ENCODE data around the gene CDC42. TPM values are rescaled to one million over a fixed set of nuclear protein-coding genes. Genes with fewer than 3 reads are reported as not detected.

CDC42 gene
- total RNA-seq, 1 donor from 2014 or later: 111 TPM

DNA sequence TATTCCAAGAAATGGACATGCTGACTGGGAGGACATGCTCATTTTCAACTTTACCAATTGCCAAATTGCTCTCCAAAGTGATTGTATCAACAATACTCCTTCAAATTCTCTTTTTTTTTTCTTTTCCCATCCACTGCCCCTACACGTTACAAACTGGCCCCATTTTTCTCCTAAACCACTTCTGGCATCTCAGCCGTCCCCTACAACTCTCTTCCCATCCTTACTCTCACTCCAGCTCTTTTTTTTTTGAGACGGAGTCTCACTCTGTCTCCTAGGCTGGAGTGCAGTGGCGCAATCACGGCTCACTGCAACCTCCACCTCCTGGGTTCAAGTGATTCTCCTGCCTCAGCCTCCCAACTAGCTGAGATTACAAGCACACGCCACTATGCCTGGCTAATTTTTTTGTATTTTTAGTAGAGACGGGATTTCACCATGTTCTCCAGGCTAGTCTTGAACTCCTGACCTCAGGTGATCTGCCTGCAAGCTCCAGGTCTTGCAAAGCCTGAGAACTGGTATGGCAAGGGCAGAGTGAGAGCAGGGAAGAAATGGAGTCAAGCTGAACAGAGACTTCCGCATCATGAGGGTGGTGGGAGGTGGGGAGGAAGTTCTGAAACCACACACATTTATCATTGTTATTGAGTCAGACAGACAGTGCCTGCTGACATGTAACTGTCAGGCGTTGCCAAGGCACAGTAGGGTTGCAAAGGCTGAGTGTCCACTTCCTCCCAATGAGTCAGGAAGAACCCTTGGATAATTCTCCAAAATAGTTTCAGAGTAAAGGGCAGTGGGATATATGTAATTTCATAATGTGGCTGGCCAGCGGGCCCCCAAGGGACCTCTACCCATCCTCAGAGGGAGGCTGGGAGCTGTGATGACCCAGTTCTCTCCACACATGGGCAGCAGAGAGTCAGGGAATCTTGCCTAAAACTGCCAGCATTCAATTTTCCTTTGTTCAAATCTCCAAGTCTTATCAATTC is 33.6 kb upstream of the CDC42 start:
- DNase-seq (ENCODE audit: low spot score in 2 of 2): peak in 1 of 2 donors; percentile 78
- Histone ChIP-seq H3K27ac (no peak overlapping the region), H3K4me3 (no peak overlapping the region), H3K4me1 (no peaks in the 10 kb centered on the region), H3K9me3 (no peaks in the 10 kb centered on the region), H3K36me3 (no peaks in the 10 kb centered on the region), H3K27me3 (no peaks in the 10 kb centered on the region)
- TF ChIP-seq, protein P1, sequence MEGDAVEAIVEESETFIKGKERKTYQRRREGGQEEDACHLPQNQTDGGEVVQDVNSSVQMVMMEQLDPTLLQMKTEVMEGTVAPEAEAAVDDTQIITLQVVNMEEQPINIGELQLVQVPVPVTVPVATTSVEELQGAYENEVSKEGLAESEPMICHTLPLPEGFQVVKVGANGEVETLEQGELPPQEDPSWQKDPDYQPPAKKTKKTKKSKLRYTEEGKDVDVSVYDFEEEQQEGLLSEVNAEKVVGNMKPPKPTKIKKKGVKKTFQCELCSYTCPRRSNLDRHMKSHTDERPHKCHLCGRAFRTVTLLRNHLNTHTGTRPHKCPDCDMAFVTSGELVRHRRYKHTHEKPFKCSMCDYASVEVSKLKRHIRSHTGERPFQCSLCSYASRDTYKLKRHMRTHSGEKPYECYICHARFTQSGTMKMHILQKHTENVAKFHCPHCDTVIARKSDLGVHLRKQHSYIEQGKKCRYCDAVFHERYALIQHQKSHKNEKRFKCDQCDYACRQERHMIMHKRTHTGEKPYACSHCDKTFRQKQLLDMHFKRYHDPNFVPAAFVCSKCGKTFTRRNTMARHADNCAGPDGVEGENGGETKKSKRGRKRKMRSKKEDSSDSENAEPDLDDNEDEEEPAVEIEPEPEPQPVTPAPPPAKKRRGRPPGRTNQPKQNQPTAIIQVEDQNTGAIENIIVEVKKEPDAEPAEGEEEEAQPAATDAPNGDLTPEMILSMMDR (IDR thresholded peaks at IDR 0.05): no peak
- intact Hi-C loops (cut with DNase I): no loop called here

DNA sequence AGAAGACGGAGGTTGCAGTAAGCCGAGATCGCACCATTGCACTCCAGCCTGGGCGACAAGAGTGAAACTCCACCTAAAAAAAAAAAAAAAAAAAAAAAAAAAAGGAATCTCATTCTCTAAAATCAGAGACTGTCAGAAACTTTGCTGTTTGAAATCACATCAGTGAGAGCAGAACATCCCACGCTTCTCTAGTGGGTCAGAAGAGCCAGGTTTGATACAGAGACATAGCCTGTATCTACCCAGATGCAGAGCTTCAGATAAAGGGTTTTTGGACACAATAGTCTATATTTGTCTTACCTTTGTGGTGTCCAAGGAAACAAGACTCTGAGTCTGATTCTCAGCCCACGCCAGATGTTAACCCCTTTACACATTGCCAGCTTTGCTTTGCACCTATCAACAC is 31.4 kb upstream of the CDC42 start:
- H3K4me3 ChIP-seq: no peak overlapping the region
- H3K27ac ChIP-seq: no peak overlapping the region
- H3K36me3 ChIP-seq: no peaks in the 10 kb centered on the region
- H3K4me1 ChIP-seq: peaks cover 1 to 5% of the 10 kb centered on the region in 2 donors
- DNase-seq (ENCODE audit: low spot score in 2 of 2): no peak
- intact Hi-C loops (cut with DNase I): no loop called here
- TF ChIP-seq, protein P1 (IDR thresholded peaks at IDR 0.05): no peak
- H3K9me3 ChIP-seq: no peaks in the 10 kb centered on the region
- no peaks in the 10 kb centered on the region for H3K27me3 ChIP-seq

DNA sequence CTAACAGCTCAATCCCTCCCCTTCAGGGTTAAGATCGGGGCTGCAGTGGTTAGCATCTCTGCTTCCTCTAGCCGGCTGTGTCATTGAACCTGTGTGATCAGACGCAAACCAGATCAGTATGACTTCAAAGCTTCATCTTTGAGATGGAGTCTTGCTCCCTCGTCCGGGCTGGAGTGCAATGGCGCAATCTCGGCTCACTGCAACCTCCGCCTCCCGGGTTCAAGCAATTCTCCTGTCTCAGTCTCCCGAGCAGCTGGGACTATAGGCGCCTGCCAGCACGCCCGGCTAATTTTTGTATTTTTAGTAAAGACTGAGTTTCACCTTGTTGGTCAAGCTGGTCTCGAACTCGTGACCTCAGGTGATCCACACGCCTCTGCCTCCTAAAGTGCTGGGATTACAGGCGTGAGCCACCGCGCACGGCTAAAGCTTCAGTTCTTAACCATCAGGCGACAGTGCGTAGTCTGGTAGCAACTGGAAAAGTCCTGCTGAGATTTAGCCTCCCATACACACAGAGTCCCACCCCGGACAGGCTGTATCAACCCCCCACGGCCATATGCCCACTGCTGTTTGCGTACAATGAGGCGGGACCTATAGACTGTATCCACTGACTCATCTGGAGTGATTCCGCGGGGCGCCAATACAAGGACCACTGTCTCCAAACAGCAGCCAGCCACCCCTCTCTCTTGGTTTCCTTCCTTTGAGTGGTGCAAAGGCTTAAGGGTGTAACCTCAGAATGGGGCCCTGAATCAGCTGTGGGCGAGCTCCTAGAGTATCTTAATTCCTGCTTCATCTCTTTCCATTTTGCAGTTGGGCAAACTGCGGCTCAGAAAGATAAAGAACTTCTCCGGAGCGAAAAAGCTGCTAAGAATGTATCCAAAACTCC is 27.8 kb upstream of the CDC42 start:
- Histone ChIP-seq H3K4me1 (peaks cover 4 to 5% of the 10 kb centered on the region in 2 donors), H3K27me3 (no peaks in the 10 kb centered on the region), H3K27ac (peak overlapping the region; percentile 97 to 99), H3K9me3 (no peaks in the 10 kb centered on the region), H3K36me3 (no peaks in the 10 kb centered on the region), H3K4me3 (peak overlapping the region; percentile 77 to 90)
- peak; percentile 42 to 85 for DNase-seq (ENCODE audit: low spot score in 2 of 2)
- TF ChIP-seq, protein P1 (IDR thresholded peaks at IDR 0.05): peak in 1 of 3 experiments; percentile 17
- intact Hi-C loops (cut with DNase I): loop anchor here (1.0 to 2.0 kb wide), 2 partner anchors 29 to 242 kb away; partner anchors contain the start of gene USP48

DNA sequence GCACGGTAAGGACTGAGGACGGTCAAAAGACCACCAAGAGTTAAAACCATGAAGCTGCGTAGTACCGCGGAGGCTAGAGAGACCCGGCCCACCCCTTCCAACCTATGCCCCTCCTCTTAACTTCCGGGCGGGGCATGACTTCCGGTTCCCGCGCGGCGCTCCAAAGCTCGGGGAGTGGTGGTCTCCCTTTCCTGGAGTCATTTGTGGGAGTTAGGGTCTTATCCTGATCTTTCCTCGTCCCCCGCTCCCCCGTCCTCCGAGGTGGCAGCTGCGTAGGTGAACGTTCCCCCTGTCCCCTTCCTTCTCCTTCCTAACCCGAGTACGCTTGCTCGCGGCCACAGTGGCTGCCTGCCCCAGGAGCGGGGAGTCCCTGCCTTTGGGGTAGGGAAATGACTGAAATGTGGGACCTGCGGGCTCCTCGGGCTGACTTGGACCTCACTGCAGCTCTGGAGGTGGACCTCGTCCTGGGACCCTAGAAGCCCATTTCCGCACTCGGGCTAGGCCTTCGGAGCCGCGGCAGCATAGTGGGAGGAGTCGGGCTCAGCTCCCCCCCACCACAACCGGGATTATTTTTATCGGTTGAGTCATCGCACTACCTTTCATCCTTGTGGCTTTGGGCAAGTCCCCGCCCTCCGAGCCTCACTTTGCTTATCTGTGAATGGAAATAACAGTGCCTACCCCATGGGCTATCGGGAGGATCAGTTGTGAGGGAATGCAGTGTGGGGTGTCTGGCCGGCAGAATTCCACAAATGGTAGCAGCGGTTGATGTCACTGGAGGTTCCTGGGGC is 26.9 kb upstream of the CDC42 start:
- no peaks in the 10 kb centered on the region for H3K9me3 ChIP-seq
- peak; percentile 68 to 92 for DNase-seq (ENCODE audit: low spot score in 2 of 2)
- H3K36me3 ChIP-seq: peaks cover 0 to 3% of the 10 kb centered on the region in 2 donors
- TF ChIP-seq, protein P1 (IDR thresholded peaks at IDR 0.05): no peak
- H3K27me3 ChIP-seq: no peaks in the 10 kb centered on the region
- H3K4me1 ChIP-seq: peaks cover 4 to 5% of the 10 kb centered on the region in 2 donors
- H3K27ac ChIP-seq: peak overlapping the region; percentile 97 to 99
- intact Hi-C loops (cut with DNase I): loop anchor here (1.0 to 2.0 kb wide), 2 partner anchors 28 to 243 kb away; partner anchors contain the start of gene USP48
- H3K4me3 ChIP-seq: peak overlapping the region; percentile 77 to 90

DNA sequence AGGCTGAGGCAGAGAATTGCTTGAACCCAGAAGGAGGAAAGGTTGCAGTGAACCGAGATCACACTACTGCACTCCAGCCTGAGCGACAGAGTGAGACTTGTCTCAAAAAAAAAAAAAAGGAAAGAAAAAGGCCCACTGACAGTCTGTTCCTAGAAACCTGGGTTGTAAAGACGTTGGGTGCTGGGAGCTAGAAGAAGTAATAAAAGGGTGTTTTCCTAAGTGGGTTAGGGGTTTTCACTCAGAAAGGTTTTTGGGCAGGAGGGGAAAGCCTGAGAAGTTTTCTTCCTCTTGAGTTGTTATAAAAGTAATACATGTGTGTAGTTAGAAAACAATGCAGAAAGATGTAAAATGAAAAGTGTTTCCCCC is 25.6 kb upstream of the CDC42 start:
- H3K4me3 ChIP-seq: no peak overlapping the region
- no peak overlapping the region for H3K27ac ChIP-seq
- no peaks in the 10 kb centered on the region for H3K27me3 ChIP-seq
- H3K9me3 ChIP-seq: no peaks in the 10 kb centered on the region
- intact Hi-C loops (cut with DNase I): no loop called here
- H3K4me1 ChIP-seq: peaks cover 4 to 5% of the 10 kb centered on the region in 2 donors
- TF ChIP-seq, protein P1 (IDR thresholded peaks at IDR 0.05): no peak
- peaks cover 0 to 5% of the 10 kb centered on the region in 2 donors for H3K36me3 ChIP-seq
- DNase-seq (ENCODE audit: low spot score in 2 of 2): no peak
